GM21515 (cell line): ENCODE results near the gene FOXC1.

ENCODE experiments used
- ATAC-seq: cut with Tn5 transposase; IDR thresholded peaks from one replicate; pipeline ENCODE4 v1.9.1; 2021; ENCODE audit not compliant: unreplicated experiment

The FOXC1 gene

GRCh38 chr6:1584146-1584545 lies 25.6 kb upstream of the FOXC1 start:
- no peak for ATAC-seq

GRCh38 chr6:1584996-1585668 lies 24.6 kb upstream of the FOXC1 start:
- no peak for ATAC-seq

GRCh38 chr6:1585669-1586049 lies 24.1 kb upstream of the FOXC1 start:
- ATAC-seq = no peak

GRCh38 chr6:1586256-1586655 lies 23.5 kb upstream of the FOXC1 start:
- no peak for ATAC-seq

- no peak for ATAC-seq
These were observed 22.8 kb upstream of the FOXC1 start for GRCh38 chr6:1586861-1587450.

GRCh38 chr6:1587546-1587945 lies 22.2 kb upstream of the FOXC1 start:
- ATAC-seq = no peak

- ATAC-seq = no peak
These were observed 21.7 kb upstream of the FOXC1 start for GRCh38 chr6:1587977-1588376.

GRCh38 chr6:1589208-1589607 lies 20.5 kb upstream of the FOXC1 start:
- ATAC-seq = no peak

GRCh38 chr6:1590580-1590979 lies 19.1 kb upstream of the FOXC1 start:
- no peak for ATAC-seq

- no peak for ATAC-seq
These were observed 18.5 kb upstream of the FOXC1 start for GRCh38 chr6:1591243-1591642.

GRCh38 chr6:1591926-1592325 lies 17.8 kb upstream of the FOXC1 start:
- no peak for ATAC-seq

- no peak for ATAC-seq
These were observed 16.9 kb upstream of the FOXC1 start for GRCh38 chr6:1592852-1593251.

GRCh38 chr6:1593286-1593957 lies 16.3 kb upstream of the FOXC1 start:
- ATAC-seq = no peak

- no peak for ATAC-seq
These were observed 15.8 kb upstream of the FOXC1 start for GRCh38 chr6:1593958-1594314.

- ATAC-seq = no peak
These were observed 15.1 kb upstream of the FOXC1 start for GRCh38 chr6:1594445-1595200.

- no peak for ATAC-seq
These were observed 14.2 kb upstream of the FOXC1 start for GRCh38 chr6:1595271-1596087.

GRCh38 chr6:1596088-1596852 lies 13.4 kb upstream of the FOXC1 start:
- ATAC-seq = peak; percentile 67

- no peak for ATAC-seq
These were observed 12.5 kb upstream of the FOXC1 start for GRCh38 chr6:1597121-1597744.

- ATAC-seq = no peak
These were observed 11.8 kb upstream of the FOXC1 start for GRCh38 chr6:1597924-1598323.

GRCh38 chr6:1598433-1598832 lies 11.3 kb upstream of the FOXC1 start:
- no peak for ATAC-seq
